Stimulated activated CD8-positive, alpha-beta memory T cell treated with anti-CD3 and anti-CD28 coated beads, Interleukin-12 subunit alpha, Interleukin-12 subunit beta, amount 100 ng/mL, for 4 hours (primary cell): ENCODE measurements around the gene A3GALT2.

Experiments used
- DNase-seq: peaks from one replicate; pipeline ENCODE4 v3.0.0-alpha.2; 2020; ENCODE audit warnings: low read depth

A3GALT2 gene

GRCh38 chr1:33350611-33351280 lies 29.8 kb upstream of the A3GALT2 start:
- no peak for DNase-seq

DNA sequence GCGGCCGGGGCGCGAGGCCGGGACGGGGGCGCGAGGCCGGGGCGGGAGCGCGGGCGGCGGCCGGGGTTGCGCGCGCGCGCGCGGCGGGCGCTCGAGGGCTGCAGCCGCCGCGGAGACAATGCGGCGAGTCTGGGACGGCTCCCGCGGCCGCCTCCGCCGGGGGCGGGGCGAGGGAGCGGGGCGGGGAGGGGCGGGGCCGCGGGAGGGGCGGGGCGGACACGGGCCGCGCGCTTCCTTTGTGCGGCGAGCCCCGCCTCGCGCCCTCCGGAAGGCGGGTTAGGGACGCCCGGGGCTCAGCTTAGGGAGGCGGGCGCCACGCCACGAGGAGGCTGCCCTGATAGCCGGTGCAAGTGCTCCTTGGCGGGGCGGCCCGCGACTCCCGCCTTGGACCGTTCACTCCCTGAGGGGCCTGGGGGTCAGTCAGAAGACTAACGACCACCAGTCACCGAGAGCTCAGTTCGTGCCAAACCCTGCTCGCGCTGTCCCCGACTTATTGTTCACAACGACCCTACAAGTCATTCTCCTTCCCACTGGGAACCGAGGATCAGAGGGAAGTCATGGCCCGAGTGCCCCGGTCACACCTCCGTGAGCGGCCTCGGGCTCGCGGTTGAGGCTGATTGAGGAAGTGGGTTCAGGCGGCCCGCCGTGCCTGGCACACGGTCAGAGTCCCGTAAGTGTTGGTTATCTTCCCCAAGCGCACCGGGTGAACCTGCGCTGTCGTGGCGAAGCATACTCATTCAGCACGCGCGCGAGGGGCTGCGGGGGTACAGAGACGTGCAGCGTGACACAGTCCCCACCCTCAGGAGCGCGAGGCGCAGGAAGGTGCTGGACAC lies 29.1 kb upstream of the A3GALT2 start:
- peak; percentile 74 for DNase-seq

DNA sequence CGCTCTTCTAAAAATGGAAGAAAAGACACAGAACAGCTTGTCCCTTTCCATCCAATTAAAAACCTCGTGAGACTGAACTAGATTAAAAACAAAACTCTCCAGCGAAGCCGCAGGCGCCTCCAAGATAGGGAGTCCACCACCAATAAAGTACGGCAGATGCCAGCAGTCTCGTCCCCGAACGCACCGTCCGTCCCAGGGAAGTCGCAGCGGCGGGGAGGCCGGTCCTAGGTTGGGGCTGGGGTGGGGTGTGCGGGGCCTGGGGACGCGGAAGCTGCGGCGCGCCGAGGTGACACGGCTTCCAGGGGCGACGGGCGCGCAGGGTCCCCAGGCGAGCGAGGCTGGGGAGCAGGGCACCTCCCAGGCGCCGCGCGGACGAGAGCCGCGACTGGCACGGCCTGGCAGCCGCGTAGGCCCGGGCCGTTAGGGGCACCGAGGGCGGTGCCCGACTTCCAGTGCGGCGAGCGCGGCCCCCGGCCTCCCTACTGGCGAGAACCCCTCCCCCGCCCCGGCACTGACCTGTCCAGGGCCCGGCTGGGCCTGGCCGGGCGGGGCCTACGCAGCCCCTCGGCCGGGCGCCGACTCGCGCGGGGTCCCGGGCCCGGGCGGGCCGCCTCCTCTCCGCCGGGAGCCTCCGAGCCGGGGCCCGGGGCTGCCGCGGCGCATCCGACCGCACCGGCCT lies 28.3 kb upstream of the A3GALT2 start:
- DNase-seq = peak; percentile 34

- DNase-seq = peak; percentile 8
Measured at GRCh38 chr1:33348676-33349080, 27.8 kb upstream of the A3GALT2 start.

GRCh38 chr1:33348194-33348593 lies 27.3 kb upstream of the A3GALT2 start:
- DNase-seq = no peak

GRCh38 chr1:33347650-33347992 lies 26.7 kb upstream of the A3GALT2 start:
- no peak for DNase-seq

DNA sequence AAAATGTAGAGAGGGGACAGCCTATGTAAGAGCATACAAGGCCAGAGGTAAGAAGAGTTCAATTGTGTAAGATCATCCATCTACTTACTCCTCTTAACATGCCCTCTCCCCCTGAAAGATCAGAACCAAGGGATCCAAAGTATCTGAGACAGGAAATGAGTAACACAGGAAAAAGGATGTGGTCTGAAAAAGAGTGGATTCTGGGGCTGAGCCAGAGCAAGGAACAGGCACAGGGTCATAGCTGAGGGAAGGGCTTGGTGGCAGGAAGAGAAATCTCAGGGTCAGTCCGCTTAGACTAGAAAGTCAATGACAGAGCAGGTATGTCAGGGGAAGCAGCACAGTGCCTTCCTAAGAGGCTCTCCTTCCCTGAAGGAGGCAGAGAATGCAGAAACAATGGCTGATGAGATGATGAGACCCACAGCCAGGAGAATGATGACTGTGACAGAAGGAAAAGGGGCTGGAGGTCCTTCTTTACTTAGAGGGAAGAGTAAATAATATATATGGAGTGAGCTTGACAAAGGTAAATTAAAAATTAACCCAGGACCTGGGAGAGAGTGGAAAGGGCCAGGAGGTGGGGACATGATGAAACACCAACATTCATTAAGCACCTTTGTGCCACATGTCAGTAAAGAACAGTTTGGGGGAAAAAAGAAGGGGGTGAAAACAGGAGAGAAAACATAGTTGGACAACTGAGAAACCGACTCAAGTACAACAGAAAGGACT lies 26.2 kb upstream of the A3GALT2 start:
- no peak for DNase-seq

- no peak for DNase-seq
Measured at GRCh38 chr1:33346533-33346926, 25.6 kb upstream of the A3GALT2 start.

DNA sequence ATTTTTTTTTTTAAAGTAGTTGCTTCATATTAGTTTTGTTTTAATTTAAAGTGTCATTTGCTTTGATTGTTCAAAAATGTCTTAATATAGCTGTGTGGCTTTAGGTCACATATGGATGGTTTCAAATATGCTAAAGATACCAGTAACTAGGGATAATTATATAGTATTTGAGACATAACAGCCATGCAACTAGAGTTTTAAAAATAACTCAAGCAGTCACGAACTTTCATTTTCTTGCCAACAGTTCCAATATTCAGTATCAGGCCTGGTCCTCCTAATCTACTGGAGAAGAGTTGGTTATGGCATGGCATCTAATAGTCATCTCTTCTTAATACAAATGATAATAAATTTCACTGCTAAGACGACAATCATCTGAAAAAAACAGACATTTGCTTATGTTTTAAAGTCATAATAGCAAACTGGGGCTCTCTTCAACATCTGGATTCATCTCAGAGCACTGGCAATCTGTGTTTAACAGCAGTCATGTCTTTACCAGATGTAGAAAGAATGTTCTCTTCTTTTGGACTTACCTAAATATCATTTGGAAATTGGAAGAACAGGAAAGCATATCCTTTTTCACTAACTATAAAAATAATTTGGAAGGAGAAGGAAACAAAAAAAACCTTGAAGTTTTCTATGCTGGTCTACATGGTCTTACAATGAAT lies 24.1 kb upstream of the A3GALT2 start:
- no peak for DNase-seq

- no peak for DNase-seq
Measured at GRCh38 chr1:33343539-33343938, 22.6 kb upstream of the A3GALT2 start.

DNA sequence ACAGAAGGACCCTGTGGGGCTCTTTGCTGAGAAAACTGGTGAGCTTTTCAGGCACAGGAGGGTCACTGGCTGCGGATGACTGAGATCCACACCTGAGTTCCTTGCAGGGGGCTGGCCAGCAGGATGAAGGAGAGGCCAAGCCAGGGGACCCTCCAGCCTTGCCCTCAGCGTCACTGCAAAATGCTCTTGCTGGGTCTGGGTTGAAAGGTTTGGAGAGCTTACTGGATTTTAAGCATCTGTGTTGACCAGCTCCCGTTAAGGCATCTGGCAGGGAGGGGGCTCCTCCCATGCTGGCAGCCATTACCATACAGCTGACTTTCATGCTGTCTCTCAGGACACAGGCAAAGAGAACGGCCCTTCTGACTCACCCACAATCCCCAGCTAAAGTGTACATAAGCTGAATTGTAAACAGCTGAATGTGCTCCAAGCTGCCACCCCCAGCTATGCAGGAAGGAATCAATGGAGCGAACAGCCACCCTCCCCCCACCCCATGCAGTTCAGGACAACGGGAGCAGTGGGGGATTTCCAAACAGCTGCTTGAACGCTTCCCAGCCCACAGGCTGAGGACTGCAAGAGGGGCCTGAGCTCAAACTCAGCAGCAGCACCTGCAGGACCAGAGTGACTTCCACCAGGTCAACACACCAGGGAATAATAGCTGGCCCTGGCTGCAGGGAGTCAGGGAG lies 21.3 kb upstream of the A3GALT2 start:
- DNase-seq = no peak

GRCh38 chr1:33341190-33341589 lies 20.3 kb upstream of the A3GALT2 start:
- DNase-seq = no peak

DNA sequence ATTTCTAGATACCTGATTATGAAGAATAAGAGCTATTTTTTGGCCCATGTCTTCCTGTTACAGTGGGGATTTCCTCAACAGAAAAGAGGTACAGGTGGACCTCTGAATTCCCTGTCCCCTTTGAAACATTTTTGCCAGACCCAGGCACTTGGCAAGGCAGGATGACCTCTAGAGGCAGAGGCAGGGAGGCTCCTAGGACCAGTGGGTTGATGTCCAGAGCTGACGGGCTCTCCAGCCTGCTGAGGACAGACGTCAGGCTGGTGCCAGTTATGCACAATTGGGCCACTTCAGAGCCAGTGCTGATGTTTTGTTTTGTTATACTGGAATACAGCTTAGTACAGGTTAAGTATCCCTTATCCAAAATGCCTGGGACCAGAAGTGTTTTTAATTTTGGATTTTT lies 18.5 kb upstream of the A3GALT2 start:
- DNase-seq = no peak

DNA sequence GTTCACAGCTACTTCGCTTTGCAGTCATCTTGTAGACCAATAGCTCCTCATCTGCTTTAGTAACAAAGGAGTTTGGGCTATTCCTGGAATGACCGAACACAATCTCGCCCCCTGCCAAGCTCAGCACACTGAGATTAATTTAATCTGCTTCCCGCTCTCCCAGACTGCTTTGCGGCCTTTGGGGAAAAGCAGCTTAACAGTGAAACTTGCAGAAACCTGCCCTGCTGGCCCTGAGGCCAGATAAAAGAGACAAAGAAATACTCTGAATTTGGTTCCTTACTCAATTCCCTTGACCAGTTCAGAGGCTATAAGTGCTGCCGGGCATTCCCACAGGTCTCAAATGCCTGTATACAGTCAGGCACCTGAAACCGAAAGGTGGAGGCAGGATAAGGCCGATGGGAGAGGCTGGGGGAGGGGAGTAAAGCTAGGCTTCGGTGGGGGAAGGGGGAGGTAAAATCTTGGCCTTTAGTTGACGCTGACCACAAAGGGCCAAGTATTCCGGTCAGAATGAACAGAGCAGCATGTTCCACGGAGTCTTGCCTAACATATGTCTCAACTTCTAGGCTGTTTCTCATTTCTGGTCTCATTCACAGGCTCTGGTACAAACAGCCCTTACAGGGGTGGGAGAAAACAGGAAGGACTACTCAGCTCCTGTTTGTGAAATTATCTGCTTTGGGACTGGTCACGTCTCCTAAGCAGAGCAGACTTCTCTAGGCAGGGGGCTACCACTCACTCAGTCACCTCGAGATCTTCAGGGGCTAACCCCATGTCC lies 17.7 kb upstream of the A3GALT2 start:
- no peak for DNase-seq

- DNase-seq = no peak
Measured at GRCh38 chr1:33338048-33338439, 17.1 kb upstream of the A3GALT2 start.

GRCh38 chr1:33337441-33337840 lies 16.5 kb upstream of the A3GALT2 start:
- no peak for DNase-seq

DNA sequence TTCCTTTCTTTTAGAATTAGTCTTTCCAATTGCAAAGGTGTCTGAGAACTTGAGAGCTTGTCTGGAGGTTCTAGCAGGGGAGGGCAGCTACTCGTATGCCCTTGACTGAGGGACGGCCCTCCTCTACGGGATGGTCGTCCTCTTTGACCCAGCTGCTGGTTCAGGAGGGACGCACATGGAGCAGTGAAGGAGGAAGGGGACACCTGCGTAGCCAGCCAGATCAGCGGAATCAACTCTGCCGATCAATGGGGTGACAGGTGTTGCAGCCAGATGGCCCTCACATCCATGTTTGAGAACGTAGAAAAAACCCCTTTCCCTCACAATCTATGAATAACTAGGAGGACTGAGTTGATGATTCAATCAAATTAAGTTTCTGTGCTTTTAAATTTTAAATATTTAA lies 15.7 kb upstream of the A3GALT2 start:
- no peak for DNase-seq

DNA sequence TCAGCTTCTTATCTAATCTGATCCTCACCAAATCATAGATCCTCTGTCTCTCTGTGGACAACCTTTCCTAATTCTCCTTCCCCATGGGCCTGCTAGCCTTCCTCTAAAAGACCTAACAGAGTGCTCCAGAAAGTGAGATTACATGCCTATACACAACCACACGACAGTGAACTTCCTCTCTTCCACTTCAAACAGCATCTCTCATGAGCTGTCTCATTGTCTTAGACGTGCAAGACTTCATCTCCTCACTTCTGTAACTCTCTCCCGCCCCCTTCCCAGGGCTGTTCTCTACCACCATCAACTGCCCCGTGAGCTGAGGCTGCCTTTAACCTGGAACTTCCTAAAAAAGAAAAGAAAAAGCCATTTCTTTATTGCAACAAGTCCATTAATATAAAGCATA lies 14.1 kb upstream of the A3GALT2 start:
- no peak for DNase-seq

DNA sequence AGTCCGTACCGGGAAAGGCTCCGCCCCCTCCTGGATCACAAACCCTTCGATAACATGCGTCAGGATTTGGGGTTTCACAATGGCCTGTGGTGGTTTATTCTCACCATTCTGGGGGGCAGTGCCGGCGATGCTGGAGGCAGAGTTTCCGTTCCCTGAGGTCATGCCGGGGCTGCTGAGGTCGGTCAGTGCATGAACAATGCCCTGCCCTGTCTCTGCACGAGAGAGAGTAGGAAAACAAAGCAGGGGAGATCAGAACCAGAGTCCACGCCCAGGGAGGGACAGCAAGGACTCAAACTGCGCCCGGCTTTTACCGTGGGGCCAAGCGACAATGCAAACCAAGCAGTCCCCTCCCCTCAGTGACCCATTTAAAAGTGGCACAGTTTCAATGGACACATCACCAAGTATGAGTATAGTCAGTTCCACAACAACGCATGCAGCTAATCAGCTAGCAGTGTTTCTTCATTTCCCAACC lies 13.2 kb upstream of the A3GALT2 start:
- no peak for DNase-seq

DNA sequence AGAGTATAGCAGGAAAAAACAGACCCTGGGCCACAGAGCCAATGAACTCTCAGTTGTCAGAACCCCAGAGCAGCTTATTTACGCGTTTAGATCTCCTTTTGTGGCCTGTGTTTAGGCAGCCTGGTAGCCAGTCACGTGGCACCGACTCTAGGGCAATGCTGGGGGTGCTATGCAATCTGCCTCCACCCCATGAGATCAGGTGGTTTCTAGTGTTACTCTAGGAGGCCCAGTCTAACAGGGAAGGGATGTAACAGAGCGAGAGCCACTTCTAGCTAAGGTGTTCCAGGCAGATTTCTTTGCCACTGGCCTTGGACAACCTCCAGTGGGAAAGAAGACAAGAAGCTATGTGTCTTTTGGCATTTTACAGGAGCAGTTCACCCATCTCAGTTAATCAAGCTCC lies 12.0 kb upstream of the A3GALT2 start:
- no peak for DNase-seq
